HL-60 (cell line): ENCODE data around the gene RNF130.

Experiments
- DNase-seq, 2 experiments: peaks; one replicate each; pipeline ENCODE4 v3.0.0-alpha.2; 2010 to 2020; ENCODE audit warnings: low read depth in 1 of 2, low spot score in 1 of 2
- H3K27ac ChIP-seq: fragments of 250-450 bp; sonication (Bioruptor Pico); replicated peaks from 2 replicates; pipeline ENCODE4 v1.5.1; 2020; ENCODE audit warnings: mild to moderate bottlenecking, moderate library complexity
- H3K27me3 ChIP-seq: fragments of 250-450 bp; sonication (Bioruptor Pico); 2 replicates; pipeline ENCODE4 v1.5.1; 2021; ENCODE audit warnings: mild to moderate bottlenecking, moderate library complexity; ENCODE audit not compliant: insufficient read depth, poor library complexity, severe bottlenecking
- H3K4me3 ChIP-seq: replicated peaks from 2 replicates; pipeline ENCODE4 v1.5.1; 2011; ENCODE audit warnings: mild to moderate bottlenecking, control low read depth, low read length; ENCODE audit not compliant: insufficient read depth
- CTCF ChIP-seq: IDR thresholded peaks from one replicate; pipeline ENCODE4 v1.5.1; 2011; ENCODE audit warnings: low read length, control low read depth, inconsistent platforms; ENCODE audit not compliant: insufficient read depth
- GABPA ChIP-seq: IDR thresholded peaks from 2 replicates; pipeline ENCODE4 v1.6.1; 2012; ENCODE audit warnings: low read depth
- POLR2AphosphoS5 ChIP-seq: IDR thresholded peaks from 2 replicates; pipeline ENCODE4 v1.6.1; 2012; ENCODE audit warnings: low read depth
- REST ChIP-seq: IDR thresholded peaks from 2 replicates; pipeline ENCODE4 v1.6.1; 2012; ENCODE audit warnings: low read depth; ENCODE audit not compliant: insufficient replicate concordance
- SPI1 ChIP-seq: IDR thresholded peaks from 2 replicates; pipeline ENCODE4 v1.6.1; 2012; ENCODE audit warnings: low read depth, mild to moderate bottlenecking, borderline replicate concordance

The RNF130 gene

GRCh38 chr5:180113660-180114303 lies 42.2 kb upstream of the RNF130 start:
- TF ChIP-seq CTCF (no peak), POLR2AphosphoS5 (no peak), SPI1 (no peak), GABPA (no peak), REST (no peak)
- Histone ChIP-seq H3K4me3 (no peak overlapping the region), H3K27me3 (no peaks in the 10 kb centered on the region)

GRCh38 chr5:180112181-180112861 lies 40.8 kb upstream of the RNF130 start:
- Histone ChIP-seq H3K4me3 (no peak overlapping the region), H3K27ac (no peak overlapping the region), H3K27me3 (no peaks in the 10 kb centered on the region)
- TF ChIP-seq SPI1 (no peak), POLR2AphosphoS5 (no peak), CTCF (no peak), GABPA (no peak), REST (no peak)
- DNase-seq = no peak

More at GRCh38 chr5:180113660-180114303, 42.2 kb upstream of the RNF130 start:
- DNase-seq = no peak
- H3K27ac ChIP-seq = no peak overlapping the region

GRCh38 chr5:180111273-180112002 lies 39.9 kb upstream of the RNF130 start:
- no peak for DNase-seq
- Histone ChIP-seq H3K27ac (no peak overlapping the region), H3K27me3 (no peaks in the 10 kb centered on the region), H3K4me3 (no peak overlapping the region)
- TF ChIP-seq REST (no peak), POLR2AphosphoS5 (no peak), GABPA (no peak), CTCF (no peak), SPI1 (no peak)
